Right lobe of liver (tissue), 6 donors: ENCODE data around the gene C1GALT1. TPM values are rescaled to one million over a fixed set of nuclear protein-coding genes. Genes with fewer than 3 reads are reported as not detected.
A peak's percentile ranks its signal among the peaks of the same experiment; 100 is the strongest.

Source experiments
- ATAC-seq, 4 donors: fragments of 200-7000 bp; cut with Tn5 transposase; one replicate each; pipeline ENCODE4 v1.9.1; 2020; ENCODE audit warnings: mild to moderate bottlenecking in 4 of 4, moderate library complexity in 4 of 4
- DNase-seq, 3 donors: peaks; one replicate each; pipeline ENCODE4 v3.0.0-alpha.2; 2020
- H3K27ac ChIP-seq, 3 donors: fragments of 200-600 bp; one replicate each; pipeline ENCODE4 v1.8.0; 2022
- H3K27me3 ChIP-seq, 2 donors: fragments of 200-600 bp; one replicate each; pipeline ENCODE4 v1.8.0; 2022
- H3K36me3 ChIP-seq, 4 donors: fragments of 200-600 bp; sonication (generic) in 1 of 4; one replicate each; pipeline versions ENCODE4 v1.5.1 to v1.8.0; 2017 to 2022; ENCODE audit warnings: control low read depth in 1 of 4
- H3K4me1 ChIP-seq, 4 donors: fragments of 200-600 bp; sonication (generic) in 1 of 4; one replicate each; pipeline versions ENCODE4 v1.5.1 to v1.8.0; 2017 to 2022; ENCODE audit warnings: control low read depth in 1 of 4
- H3K4me3 ChIP-seq, 3 donors: fragments of 200-600 bp; one replicate each; pipeline ENCODE4 v1.8.0; 2022
- H3K9me3 ChIP-seq, 4 donors: fragments of 200-600 bp; sonication (generic) in 1 of 4; one replicate each; pipeline versions ENCODE4 v1.5.1 to v1.8.0; 2017 to 2022; ENCODE audit warnings: control low read depth in 1 of 4
- POLR2A ChIP-seq: fragments of 450-650 bp; IDR thresholded peaks from one replicate; pipeline ENCODE4 v1.6.1; 2017; ENCODE audit warnings: antibody characterized with exemption, mild to moderate bottlenecking
- whole genome bisulfite sequencing: methylation state at CpG from one replicate; pipeline ENCODE4 v1.1.6; 2018; ENCODE audit warnings: low coverage, low lambda C conversion rate; ENCODE audit not compliant: insufficient coverage; ENCODE audit errors: missing lambda C conversion rate; 5-methylcytosine and 5-hydroxymethylcytosine counted together
- intact Hi-C, 2 donors: fragments of 100-400 bp; cut with DNase I; formaldehyde crosslinking; loops; one replicate each; pipeline versions ENCODE4 v1.11.2 to v1.14.1; 2022
- total RNA-seq, 6 experiments: library from RNA; depleted of rRNA in 2 of 6; stranded (reverse); fragments of >200 nt in 2 of 6; fragmentation: NEBNext Ultra II Directional in 3 of 6; extraction: Animal tissue kit (Norgen Biotek cat#: 25700) in 3 of 6; gene quantifications; one replicate each; pipeline versions ENCODE4 v1.1.0 to v1.2.4, GENCODE V29; 2016 to 2023
- TF ChIP-seq, protein P1 (sequence below), 4 donors: fragments of 200-600 bp in 3 of 4; fragments of 450-650 bp in 1 of 4; IDR thresholded peaks; one replicate each; pipeline versions ENCODE4 v1.5.1 to v1.8.0; 2016 to 2022; ENCODE audit warnings: antibody characterized with exemption in 4 of 4, mild to moderate bottlenecking in 2 of 4
- donor health status: DM: no; HTN: yes; CAD: no.
- donor health status: DM: no; HTN: no; CAD: no.
- donor health status: DM: no; HTN: no; CAD: no.
- donor health status: DM: no; HTN: yes; CAD: no.
- donor health status: DM: no; HTN: yes; CAD: no.

Gene C1GALT1
- total RNA-seq, 6 experiments from 2014 or later, result 10.1 to 16.6 (median 13.1) TPM

DNA sequence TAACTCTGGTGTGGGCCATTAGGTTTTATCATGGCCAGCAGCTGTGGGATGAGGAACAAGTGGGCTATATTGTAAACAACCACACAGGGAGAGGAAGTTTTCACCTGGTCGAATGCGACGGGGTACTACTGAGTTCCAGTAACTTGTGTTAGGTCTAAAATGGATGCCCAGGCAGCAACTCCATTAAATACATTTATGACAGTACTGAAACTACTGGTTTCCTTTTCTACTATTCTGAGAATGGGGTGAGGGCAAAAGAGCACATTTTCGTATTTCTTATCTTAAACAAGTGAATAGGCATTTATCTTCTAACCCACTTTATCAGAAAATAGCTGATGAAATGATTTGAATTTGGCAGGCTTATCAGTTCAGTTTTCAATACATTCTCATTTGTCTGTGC, 109.7 kb downstream of the C1GALT1 start:
- TF ChIP-seq, protein P1, sequence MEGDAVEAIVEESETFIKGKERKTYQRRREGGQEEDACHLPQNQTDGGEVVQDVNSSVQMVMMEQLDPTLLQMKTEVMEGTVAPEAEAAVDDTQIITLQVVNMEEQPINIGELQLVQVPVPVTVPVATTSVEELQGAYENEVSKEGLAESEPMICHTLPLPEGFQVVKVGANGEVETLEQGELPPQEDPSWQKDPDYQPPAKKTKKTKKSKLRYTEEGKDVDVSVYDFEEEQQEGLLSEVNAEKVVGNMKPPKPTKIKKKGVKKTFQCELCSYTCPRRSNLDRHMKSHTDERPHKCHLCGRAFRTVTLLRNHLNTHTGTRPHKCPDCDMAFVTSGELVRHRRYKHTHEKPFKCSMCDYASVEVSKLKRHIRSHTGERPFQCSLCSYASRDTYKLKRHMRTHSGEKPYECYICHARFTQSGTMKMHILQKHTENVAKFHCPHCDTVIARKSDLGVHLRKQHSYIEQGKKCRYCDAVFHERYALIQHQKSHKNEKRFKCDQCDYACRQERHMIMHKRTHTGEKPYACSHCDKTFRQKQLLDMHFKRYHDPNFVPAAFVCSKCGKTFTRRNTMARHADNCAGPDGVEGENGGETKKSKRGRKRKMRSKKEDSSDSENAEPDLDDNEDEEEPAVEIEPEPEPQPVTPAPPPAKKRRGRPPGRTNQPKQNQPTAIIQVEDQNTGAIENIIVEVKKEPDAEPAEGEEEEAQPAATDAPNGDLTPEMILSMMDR (IDR thresholded peaks at IDR 0.05), result no peak
- TF ChIP-seq POLR2A, result no peak
- no peaks in the 10 kb centered on the region for H3K4me1 ChIP-seq
- intact Hi-C loops, result no loop called here
- H3K4me3 ChIP-seq, result no peak overlapping the region
- H3K9me3 ChIP-seq, result no peaks in the 10 kb centered on the region
- no peak overlapping the region for H3K27ac ChIP-seq
- 88% methylated on average over 4 of the region's 4 CpGs for WGBS
- DNase-seq, result no peak
- ATAC-seq, result no peak
- H3K36me3 ChIP-seq, result no peaks in the 10 kb centered on the region
- no peaks in the 10 kb centered on the region for H3K27me3 ChIP-seq

GRCh38 chr7:7292608-7293007, 110.3 kb downstream of the C1GALT1 start:
- ATAC-seq, result peak in 3 of 4 donors; percentile 9 to 16 (median 14)
- 82% methylated on average over 5 of the region's 5 CpGs for WGBS
- TF ChIP-seq, protein P1 (IDR thresholded peaks at IDR 0.05), result no peak
- TF ChIP-seq POLR2A, result no peak
- no peak overlapping the region for H3K4me3 ChIP-seq
- no peak for DNase-seq
- H3K4me1 ChIP-seq, result no peaks in the 10 kb centered on the region
- H3K9me3 ChIP-seq, result no peaks in the 10 kb centered on the region
- no peaks in the 10 kb centered on the region for H3K36me3 ChIP-seq
- no peaks in the 10 kb centered on the region for H3K27me3 ChIP-seq
- intact Hi-C loops, result no loop called here
- H3K27ac ChIP-seq, result no peak overlapping the region

DNA sequence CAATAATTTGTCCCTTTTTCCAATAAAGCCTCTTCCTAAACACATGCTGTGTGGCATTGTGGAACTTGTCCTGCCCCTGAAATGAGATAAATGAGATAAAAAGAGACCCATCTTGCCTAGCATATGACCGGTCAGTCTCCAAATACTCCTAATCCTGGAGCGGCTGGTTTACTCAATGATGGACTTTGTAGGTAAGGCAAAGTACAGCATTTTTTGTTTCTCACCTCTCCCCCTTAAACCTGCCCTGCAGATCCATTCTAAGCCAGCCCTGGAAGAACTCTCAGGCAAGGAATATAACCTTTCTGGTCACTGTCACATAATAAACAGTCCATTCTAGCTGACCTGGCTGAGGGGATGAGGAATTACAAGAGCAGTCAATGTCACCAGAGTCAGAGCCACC, 110.7 kb downstream of the C1GALT1 start:
- Histone ChIP-seq H3K4me1 (no peaks in the 10 kb centered on the region), H3K27ac (no peak overlapping the region), H3K27me3 (no peaks in the 10 kb centered on the region), H3K36me3 (no peaks in the 10 kb centered on the region), H3K4me3 (no peak overlapping the region), H3K9me3 (no peaks in the 10 kb centered on the region)
- peak; percentile 57 to 81 (median 78) for ATAC-seq
- WGBS, result 51% methylated on average over 2 of the region's 2 CpGs
- DNase-seq, result no peak
- intact Hi-C loops, result no loop called here
- TF ChIP-seq POLR2A, result no peak
- TF ChIP-seq, protein P1 (IDR thresholded peaks at IDR 0.05), result no peak

DNA sequence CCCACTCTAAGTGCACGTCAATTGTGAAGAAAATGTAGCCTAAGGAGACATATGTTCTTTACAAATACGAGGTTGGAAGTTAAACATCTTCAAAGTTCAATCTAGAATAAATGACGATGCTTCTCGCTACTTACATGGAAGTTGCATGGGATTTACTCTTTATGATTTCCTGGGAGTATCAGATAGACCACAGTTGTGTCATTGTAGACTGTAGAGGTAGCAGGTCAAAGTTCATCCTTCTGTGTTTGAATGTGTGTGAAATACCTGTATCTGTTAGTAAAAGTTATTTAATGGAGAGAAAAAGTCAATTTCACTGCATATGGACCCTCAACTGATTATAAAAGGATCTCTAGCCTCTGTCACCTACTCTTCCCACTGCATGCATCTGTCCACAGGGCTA, 112.6 kb downstream of the C1GALT1 start:
- H3K36me3 ChIP-seq, result no peaks in the 10 kb centered on the region
- peak; percentile 32 to 73 (median 54) for ATAC-seq
- H3K4me1 ChIP-seq, result no peaks in the 10 kb centered on the region
- no peak overlapping the region for H3K4me3 ChIP-seq
- TF ChIP-seq, protein P1 (IDR thresholded peaks at IDR 0.05), result no peak
- no peak for TF ChIP-seq POLR2A
- H3K9me3 ChIP-seq, result no peaks in the 10 kb centered on the region
- no peak for DNase-seq
- WGBS, result 84% methylated on average over 4 of the region's 4 CpGs
- intact Hi-C loops, result no loop called here
- no peaks in the 10 kb centered on the region for H3K27me3 ChIP-seq
- H3K27ac ChIP-seq, result no peak overlapping the region
